ENCODE results near the gene SP9.

DNA sequence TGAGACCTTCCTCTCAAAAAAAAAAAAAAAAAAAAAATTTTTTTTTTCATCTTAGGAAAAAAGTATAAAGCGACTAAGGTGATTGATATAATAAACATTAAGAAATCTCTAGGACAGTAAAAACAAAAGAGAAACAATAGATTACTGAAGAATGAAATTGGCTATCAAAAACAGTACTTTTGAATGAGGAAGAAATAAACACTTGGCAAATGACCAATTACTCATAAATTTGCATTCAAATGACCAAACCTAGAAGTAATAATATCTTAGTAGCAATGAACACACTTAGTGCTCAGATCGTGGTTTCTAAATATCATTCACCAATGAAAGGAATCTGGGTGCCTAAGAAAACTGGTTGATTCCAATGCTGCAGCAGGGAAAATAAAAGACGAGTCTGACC, 50.4 kb downstream of the SP9 start:
- TF ChIP-seq, protein P1, sequence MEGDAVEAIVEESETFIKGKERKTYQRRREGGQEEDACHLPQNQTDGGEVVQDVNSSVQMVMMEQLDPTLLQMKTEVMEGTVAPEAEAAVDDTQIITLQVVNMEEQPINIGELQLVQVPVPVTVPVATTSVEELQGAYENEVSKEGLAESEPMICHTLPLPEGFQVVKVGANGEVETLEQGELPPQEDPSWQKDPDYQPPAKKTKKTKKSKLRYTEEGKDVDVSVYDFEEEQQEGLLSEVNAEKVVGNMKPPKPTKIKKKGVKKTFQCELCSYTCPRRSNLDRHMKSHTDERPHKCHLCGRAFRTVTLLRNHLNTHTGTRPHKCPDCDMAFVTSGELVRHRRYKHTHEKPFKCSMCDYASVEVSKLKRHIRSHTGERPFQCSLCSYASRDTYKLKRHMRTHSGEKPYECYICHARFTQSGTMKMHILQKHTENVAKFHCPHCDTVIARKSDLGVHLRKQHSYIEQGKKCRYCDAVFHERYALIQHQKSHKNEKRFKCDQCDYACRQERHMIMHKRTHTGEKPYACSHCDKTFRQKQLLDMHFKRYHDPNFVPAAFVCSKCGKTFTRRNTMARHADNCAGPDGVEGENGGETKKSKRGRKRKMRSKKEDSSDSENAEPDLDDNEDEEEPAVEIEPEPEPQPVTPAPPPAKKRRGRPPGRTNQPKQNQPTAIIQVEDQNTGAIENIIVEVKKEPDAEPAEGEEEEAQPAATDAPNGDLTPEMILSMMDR (conservative IDR thresholded peaks at IDR 0.05 in 1 of 2, IDR thresholded peaks at IDR 0.05 in 1 of 2; ENCODE audit: extremely low read depth in 1 of 2, insufficient read depth in 1 of 2, low read depth in 1 of 2, low read length in 2 of 2): no peak
- no peak for TF ChIP-seq EZH2 (IDR thresholded peaks at IDR 0.05; ENCODE audit: borderline replicate concordance, low read length)

Measured in mammary epithelial cell (primary cell).